PC-3 (cell line): ENCODE measurements around the gene NNMT. TPM values are rescaled to one million over a fixed set of nuclear protein-coding genes. Genes with fewer than 3 reads are reported as not detected.

Experiments used
- ATAC-seq: fragments of 200-7000 bp; cut with Tn5 transposase; 2 replicates; pipeline ENCODE4 v1.9.1; 2020; ENCODE audit warnings: mild to moderate bottlenecking, moderate library complexity
- BruUV-seq: library from RNA; stranded (reverse); fragments of 400-500 nt; replicated peaks from 2 replicates; lab custom pipeline; 2021; lab: Mats Ljungman, UMichigan
- CTCF ChIA-PET: fragments of 300-600 bp; sonication (Branson Sonifier 250); formaldehyde crosslinking; loops from one replicate; lab custom pipeline; 2022; ENCODE audit warnings: antibody characterized with exemption; lab: Charles Lee
- POLR2A ChIA-PET: fragments of 300-600 bp; sonication (Branson Sonifier 250); formaldehyde crosslinking; loops from one replicate; lab custom pipeline; 2022; ENCODE audit warnings: antibody characterized with exemption; ENCODE audit not compliant: unreplicated experiment; lab: Charles Lee
- DNase-seq: peaks from one replicate; pipeline ENCODE4 v3.0.0-alpha.2; 2015
- H2AFZ ChIP-seq: fragments of 300-600 bp; sonication (generic); 2 replicates; pipeline ENCODE4 v1.6.0; 2016; ENCODE audit warnings: antibody characterized with exemption, low read length
- H3F3A ChIP-seq: fragments of 300-600 bp; sonication (generic); one replicate; pipeline ENCODE4 v1.6.0; 2017; ENCODE audit warnings: antibody characterized with exemption, low read length, control low read depth, mild to moderate bottlenecking; ENCODE audit not compliant: unreplicated experiment
- H3K27ac ChIP-seq: fragments of 300-600 bp; sonication (generic); 2 replicates; pipeline ENCODE4 v1.5.1; 2016; ENCODE audit warnings: mild to moderate bottlenecking, low read length
- H3K27me3 ChIP-seq: fragments of 300-600 bp; sonication (generic); 2 replicates; pipeline ENCODE4 v1.6.1; 2016; ENCODE audit warnings: low read length, mixed read lengths
- H3K36me3 ChIP-seq: fragments of 300-600 bp; sonication (generic); 2 replicates; pipeline ENCODE4 v1.6.1; 2016; ENCODE audit warnings: low read depth, mixed run types, low read length, mixed read lengths
- H3K4me1 ChIP-seq: fragments of 300-600 bp; sonication (generic); 2 replicates; pipeline ENCODE4 v1.5.1; 2016; ENCODE audit warnings: low read length; ENCODE audit not compliant: insufficient read depth
- H3K4me2 ChIP-seq: fragments of 300-600 bp; sonication (generic); 2 replicates; pipeline ENCODE4 v1.6.0; 2016; ENCODE audit warnings: low read length
- H3K4me3 ChIP-seq: fragments of 300-600 bp; sonication (generic); 2 replicates; pipeline ENCODE4 v1.5.1; 2016; ENCODE audit warnings: mild to moderate bottlenecking, low read length, mixed read lengths
- H3K79me2 ChIP-seq: fragments of 300-600 bp; sonication (generic); 2 replicates; pipeline ENCODE4 v1.6.1; 2017; ENCODE audit warnings: low read length, mixed read lengths
- H3K9ac ChIP-seq: fragments of 300-600 bp; sonication (generic); 2 replicates; pipeline ENCODE4 v1.6.0; 2016; ENCODE audit warnings: mild to moderate bottlenecking, low read length
- H3K9me2 ChIP-seq: fragments of 300-600 bp; sonication (generic); replicated peaks from 2 replicates; pipeline ENCODE4 v1.6.1; 2016; ENCODE audit warnings: mixed run types, low read length, mixed read lengths
- H3K9me3 ChIP-seq: fragments of 300-600 bp; sonication (generic); 2 replicates; pipeline ENCODE4 v1.6.1; 2016; ENCODE audit warnings: low read length, mixed read lengths
- H4K20me1 ChIP-seq: fragments of 300-600 bp; sonication (generic); 2 replicates; pipeline ENCODE4 v1.6.1; 2016; ENCODE audit warnings: low read length, mixed read lengths
- EZH2 ChIP-seq: fragments of 300-600 bp; sonication (generic); IDR thresholded peaks from one replicate; pipeline ENCODE4 v1.6.1; 2017; ENCODE audit warnings: antibody characterized with exemption, mild to moderate bottlenecking, low read length; ENCODE audit not compliant: unreplicated experiment
- EZH2phosphoT487 ChIP-seq: fragments of 300-600 bp; sonication (generic); IDR thresholded peaks from 2 replicates; pipeline ENCODE4 v1.6.1; 2018; ENCODE audit warnings: mild to moderate bottlenecking, antibody characterized with exemption, low read length, borderline replicate concordance
- intact Hi-C: fragments of 100-400 bp; cut with micrococcal nuclease; formaldehyde crosslinking; loops from 2 replicates; pipeline ENCODE4 v1.9.0; 2023
- total RNA-seq: library from RNA; depleted of rRNA; stranded (reverse); fragments of >200 nt; gene quantifications from 2 replicates; pipeline ENCODE4 v1.2.3, GENCODE V29; 2014
- TF ChIP-seq, protein P1 (sequence below): fragments of 300-600 bp; sonication (generic); conservative IDR thresholded peaks from 2 replicates; pipeline ENCODE4 v1.5.1; 2017; ENCODE audit warnings: antibody characterized with exemption, low read depth, mild to moderate bottlenecking, low read length

Gene NNMT
- total RNA-seq, 1 experiment from 2014 or later = 23.3 TPM

DNA sequence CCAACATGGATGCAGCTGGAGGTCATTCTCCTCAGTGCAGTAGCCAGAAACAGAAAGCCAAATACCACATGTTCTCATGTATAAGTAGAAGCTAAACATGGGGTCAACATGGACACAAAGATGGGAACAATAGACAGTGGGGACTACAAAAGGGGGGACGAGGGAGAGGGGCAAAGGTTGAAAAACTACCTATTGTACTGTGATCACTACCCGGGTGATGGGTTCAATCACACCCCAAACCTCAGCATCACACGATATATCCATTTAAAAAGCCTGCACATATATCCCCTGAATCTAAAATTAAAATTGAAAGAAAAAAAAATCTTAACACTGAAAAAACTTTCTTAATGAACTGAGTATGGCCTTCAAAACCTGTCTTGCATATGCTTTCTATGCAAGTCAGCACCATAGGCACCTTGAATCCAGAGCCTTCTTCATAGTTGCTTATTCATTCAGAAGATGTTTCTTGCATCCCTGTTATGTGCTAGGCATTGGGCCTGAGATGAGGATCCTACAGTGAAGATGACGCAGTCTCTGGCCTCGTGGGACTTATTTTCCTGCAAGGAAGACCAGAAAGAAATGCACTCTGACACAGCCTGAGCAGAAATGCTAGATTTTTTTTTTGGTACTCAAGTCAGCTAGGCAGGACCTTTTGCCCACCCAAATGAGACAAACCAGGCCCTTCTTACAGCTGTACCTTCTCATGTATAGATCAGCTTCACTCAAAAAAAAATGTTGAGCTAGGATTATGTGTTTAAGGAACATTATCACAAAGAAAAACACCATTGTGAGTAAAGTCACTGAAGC is 21.0 kb downstream of the NNMT start:
- H3K9ac ChIP-seq = no peak overlapping the region; the same call in 1 of the 2 replicates
- H3K4me1 ChIP-seq = peaks cover 33% of the 10 kb centered on the region
- intact Hi-C loops = loop anchor here (1.0 kb wide), 1 partner anchor 37 kb away; no protein-coding TSS in a partner anchor
- ATAC-seq (no peak), DNase-seq (no peak)
- no peak overlapping the region for H3K4me3 ChIP-seq
- no peak overlapping the region for H3K4me2 ChIP-seq
- peak overlapping the region; percentile 69; the same call in 1 of the 2 replicates for H3K27ac ChIP-seq
- TF ChIP-seq, protein P1, sequence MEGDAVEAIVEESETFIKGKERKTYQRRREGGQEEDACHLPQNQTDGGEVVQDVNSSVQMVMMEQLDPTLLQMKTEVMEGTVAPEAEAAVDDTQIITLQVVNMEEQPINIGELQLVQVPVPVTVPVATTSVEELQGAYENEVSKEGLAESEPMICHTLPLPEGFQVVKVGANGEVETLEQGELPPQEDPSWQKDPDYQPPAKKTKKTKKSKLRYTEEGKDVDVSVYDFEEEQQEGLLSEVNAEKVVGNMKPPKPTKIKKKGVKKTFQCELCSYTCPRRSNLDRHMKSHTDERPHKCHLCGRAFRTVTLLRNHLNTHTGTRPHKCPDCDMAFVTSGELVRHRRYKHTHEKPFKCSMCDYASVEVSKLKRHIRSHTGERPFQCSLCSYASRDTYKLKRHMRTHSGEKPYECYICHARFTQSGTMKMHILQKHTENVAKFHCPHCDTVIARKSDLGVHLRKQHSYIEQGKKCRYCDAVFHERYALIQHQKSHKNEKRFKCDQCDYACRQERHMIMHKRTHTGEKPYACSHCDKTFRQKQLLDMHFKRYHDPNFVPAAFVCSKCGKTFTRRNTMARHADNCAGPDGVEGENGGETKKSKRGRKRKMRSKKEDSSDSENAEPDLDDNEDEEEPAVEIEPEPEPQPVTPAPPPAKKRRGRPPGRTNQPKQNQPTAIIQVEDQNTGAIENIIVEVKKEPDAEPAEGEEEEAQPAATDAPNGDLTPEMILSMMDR = no peak
- TF ChIP-seq EZH2phosphoT487 (no peak), EZH2 (no peak)
- no peaks in the 10 kb centered on the region for H3K9me2 ChIP-seq
- H3K9me3 ChIP-seq = no peaks in the 10 kb centered on the region
- no peak overlapping the region for H2AFZ ChIP-seq
- H3K79me2 ChIP-seq = no peaks in the 10 kb centered on the region
- no peaks in the 10 kb centered on the region for H3K36me3 ChIP-seq
- BruUV-seq = no TSS peak
- no peaks in the 10 kb centered on the region for H4K20me1 ChIP-seq
- ChIA-PET CTCF (interaction anchor here (0.6 to 0.7 kb wide), 3 partner anchors 22 to 449 kb away, joined by 3 to 4 read pairs (median 4); no protein-coding TSS in a partner anchor), POLR2A (no interaction called here)
- H3K27me3 ChIP-seq = no peaks in the 10 kb centered on the region
- H3F3A ChIP-seq = no peaks in the 10 kb centered on the region

DNA sequence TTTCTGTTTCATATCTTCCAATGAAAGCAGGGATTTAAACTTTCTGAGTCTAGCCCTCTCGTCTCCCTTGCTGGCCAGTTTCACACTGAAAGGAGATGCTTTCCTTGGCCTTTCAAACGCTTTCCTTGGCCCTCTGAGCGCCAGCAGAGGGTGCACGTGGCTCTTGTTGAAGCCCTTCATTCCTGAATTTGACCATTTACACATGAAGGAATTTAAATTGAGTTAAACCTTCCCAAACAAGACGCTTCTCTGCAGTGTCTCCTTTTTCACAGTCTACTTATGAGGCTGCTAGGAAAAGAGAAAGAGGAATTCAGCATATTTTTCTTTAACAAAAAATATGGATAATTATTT is 21.6 kb downstream of the NNMT start:
- peak; percentile 37; the same call in 1 of the 2 replicates for ATAC-seq
- POLR2A ChIA-PET = no interaction called here

More for the DNA sequence above, 21.6 kb downstream of the NNMT start:
- CTCF ChIA-PET = interaction anchor here (0.6 to 0.7 kb wide), 3 partner anchors 22 to 449 kb away, joined by 3 to 4 read pairs (median 4); no protein-coding TSS in a partner anchor
- Histone ChIP-seq H3F3A (no peaks in the 10 kb centered on the region), H3K27me3 (no peaks in the 10 kb centered on the region), H3K4me3 (no peak overlapping the region), H3K4me2 (no peak overlapping the region), H3K9ac (no peak overlapping the region), H4K20me1 (no peaks in the 10 kb centered on the region), H3K79me2 (no peaks in the 10 kb centered on the region), H3K27ac (no peak overlapping the region), H2AFZ (no peak overlapping the region), H3K4me1 (peaks cover 38% of the 10 kb centered on the region), H3K36me3 (no peaks in the 10 kb centered on the region), H3K9me2 (no peaks in the 10 kb centered on the region), H3K9me3 (no peaks in the 10 kb centered on the region)
- BruUV-seq = no TSS peak
- TF ChIP-seq EZH2 (no peak), EZH2phosphoT487 (no peak)
- TF ChIP-seq, protein P1 = peak; percentile 81
- DNase-seq = peak; percentile 70
- intact Hi-C loops = loop anchor here (1.0 kb wide), 1 partner anchor 37 kb away; no protein-coding TSS in a partner anchor
